SU-DHL-6 (cell line): ENCODE data around the gene RASGRP2.

Source experiments
- CTCF ChIP-seq: fragments of 200-600 bp; sonication (generic); IDR thresholded peaks from one replicate; pipeline ENCODE4 v1.5.1; 2017; ENCODE audit warnings: antibody characterized with exemption, mild to moderate bottlenecking, low read length, moderate library complexity; ENCODE audit not compliant: insufficient read depth, poor library complexity, severe bottlenecking
- EZH2phosphoT487 ChIP-seq: fragments of 200-600 bp; sonication (generic), shearing (Covaris generic); conservative IDR thresholded peaks from 2 replicates; pipeline ENCODE4 v1.6.1; 2018; ENCODE audit warnings: mild to moderate bottlenecking, antibody characterized with exemption, low read length, moderate library complexity, mixed read lengths

- TF ChIP-seq CTCF (no peak), EZH2phosphoT487 (no peak)
Measured at GRCh38 chr11:64764753-64765152, 20.8 kb upstream of the RASGRP2 start.
